SK-N-SH (cell line): ENCODE data around the gene PNPLA2. TPM values are rescaled to one million over a fixed set of nuclear protein-coding genes. Genes with fewer than 3 reads are reported as not detected.
A peak's percentile ranks its signal among the peaks of the same experiment; 100 is the strongest.

Experiments
- CTCF ChIA-PET: fragments of 300-600, 350-600 bp; formaldehyde crosslinking; extraction: SDS; loops from one replicate; lab custom pipeline; 2021; lab: Yijun Ruan, JAX
- POLR2A ChIA-PET: fragments of 350-600 bp; sonication (Branson Sonifier 250); formaldehyde crosslinking; extraction: SDS; loops from one replicate; lab custom pipeline; 2020; ENCODE audit warnings: antibody characterized with exemption, inconsistent platforms; lab: Yijun Ruan, JAX
- DNase-seq: peaks from one replicate; pipeline ENCODE4 v3.0.0; 2012
- H2AFZ ChIP-seq: fragments of 200-600 bp; sonication (generic); 2 replicates; pipeline ENCODE4 v1.8.1; 2016; ENCODE audit warnings: antibody characterized with exemption, mild to moderate bottlenecking, low read depth
- H3F3A ChIP-seq: fragments of 200-600 bp; sonication (generic); replicated peaks from 2 replicates; pipeline ENCODE3; 2016; ENCODE audit warnings: antibody characterized with exemption, mild to moderate bottlenecking; ENCODE audit not compliant: insufficient read depth
- H3K27ac ChIP-seq, 2 experiments: fragments of 200-500 bp in 1 of 2; fragments of 200-600 bp in 1 of 2; sonication (Bioruptor generic) in 1 of 2; sonication (generic), shearing (Covaris generic) in 1 of 2; 2 replicates each; pipeline versions ENCODE4 v1.5.1 to v1.6.1; 2014 to 2016; ENCODE audit warnings: low read depth in 2 of 2, inconsistent platforms in 1 of 2, low read length in 1 of 2, mild to moderate bottlenecking in 1 of 2, mixed read lengths in 1 of 2
- H3K27me3 ChIP-seq: fragments of 200-600 bp; sonication (generic), shearing (Covaris generic); 2 replicates; pipeline ENCODE4 v1.6.1; 2016; ENCODE audit warnings: mixed run types; ENCODE audit not compliant: insufficient read depth
- H3K36me3 ChIP-seq, 2 experiments: fragments of 200-500 bp in 1 of 2; fragments of 200-600 bp in 1 of 2; sonication (Bioruptor generic) in 1 of 2; sonication (generic) in 1 of 2; replicated peaks in 1 of 2; 2 replicates each; pipeline versions ENCODE3 to v1.5.1; 2014 to 2016; ENCODE audit warnings: low read length in 1 of 2, mild to moderate bottlenecking in 1 of 2; ENCODE audit not compliant: insufficient read depth in 2 of 2, control insufficient read depth in 1 of 2
- H3K4me1 ChIP-seq, 2 experiments: fragments of 200-500 bp in 1 of 2; fragments of 200-600 bp in 1 of 2; sonication (Bioruptor generic) in 1 of 2; sonication (generic), shearing (Covaris generic) in 1 of 2; 2 replicates each; pipeline versions ENCODE4 v1.5.1 to v1.6.1; 2014 to 2016; ENCODE audit warnings: low read depth in 1 of 2, low read length in 1 of 2, mixed run types in 1 of 2; ENCODE audit not compliant: insufficient read depth in 2 of 2, control insufficient read depth in 1 of 2
- H3K4me2 ChIP-seq: fragments of 200-600 bp; sonication (generic), shearing (Covaris generic); 2 replicates; pipeline ENCODE4 v1.6.1; 2017; ENCODE audit warnings: mixed run types
- H3K4me3 ChIP-seq, 2 experiments: fragments of 200-500 bp in 1 of 2; fragments of 200-600 bp in 1 of 2; sonication (Bioruptor generic) in 1 of 2; sonication (generic), shearing (Covaris generic) in 1 of 2; 2 replicates each; pipeline versions ENCODE4 v1.5.1 to v1.8.1; 2014 to 2016; ENCODE audit warnings: low read depth in 2 of 2, inconsistent platforms in 1 of 2, low read length in 1 of 2, mild to moderate bottlenecking in 1 of 2, mixed read lengths in 1 of 2, moderate library complexity in 1 of 2
- H3K79me2 ChIP-seq: fragments of 200-600 bp; sonication (generic); 2 replicates; pipeline ENCODE4 v1.8.1; 2017; ENCODE audit warnings: mild to moderate bottlenecking; ENCODE audit not compliant: insufficient read depth
- H3K9ac ChIP-seq: fragments of 200-600 bp; sonication (generic); 2 replicates; pipeline ENCODE4 v1.6.1; 2017; ENCODE audit warnings: mixed run types
- H3K9me2 ChIP-seq: fragments of 200-600 bp; sonication (generic); 2 replicates; pipeline ENCODE4 v1.6.1; 2017; ENCODE audit warnings: mixed run types
- H3K9me3 ChIP-seq: fragments of 200-600 bp; sonication (generic); 2 replicates; pipeline ENCODE4 v1.6.1; 2017; ENCODE audit warnings: mixed run types, mild to moderate bottlenecking, moderate library complexity
- H4K20me1 ChIP-seq: fragments of 200-600 bp; sonication (generic); 2 replicates; pipeline ENCODE4 v1.6.1; 2017; ENCODE audit warnings: mild to moderate bottlenecking, mixed run types; ENCODE audit not compliant: insufficient read depth
- CHD2 ChIP-seq: fragments of 150-350 bp; IDR thresholded peaks from 2 replicates; pipeline ENCODE4 v1.6.1; 2018; ENCODE audit warnings: low read length; ENCODE audit not compliant: partially characterized antibody
- EP300 ChIP-seq, 2 experiments: IDR thresholded peaks; 2 replicates each; pipeline versions ENCODE4 v1.4.0 to v1.6.1; 2012; ENCODE audit warnings: borderline replicate concordance in 1 of 2, low read depth in 1 of 2, low read length in 1 of 2
- EZH2phosphoT487 ChIP-seq: fragments of 200-600 bp; sonication (generic); IDR thresholded peaks from 2 replicates; pipeline ENCODE4 v1.6.1; 2017; ENCODE audit warnings: low read depth, mixed run types, mild to moderate bottlenecking, antibody characterized with exemption, moderate library complexity, borderline replicate concordance
- FOSL2 ChIP-seq: IDR thresholded peaks from 2 replicates; pipeline ENCODE4 v1.4.0; 2012; ENCODE audit warnings: low read depth, mild to moderate bottlenecking, moderate library complexity, borderline replicate concordance
- GATA2 ChIP-seq: sonication (generic); formaldehyde crosslinking; IDR thresholded peaks from 2 replicates; pipeline ENCODE4 v1.5.0; 2020; ENCODE audit warnings: mild to moderate bottlenecking, missing genetic modification reagents
- JUND ChIP-seq: IDR thresholded peaks from 2 replicates; pipeline ENCODE4 v1.4.0; 2012
- MAX ChIP-seq: IDR thresholded peaks from 2 replicates; pipeline ENCODE4 v1.4.0; 2012; ENCODE audit warnings: low read depth
- NFIC ChIP-seq: IDR thresholded peaks from 2 replicates; pipeline ENCODE4 v1.4.0; 2012; ENCODE audit warnings: borderline replicate concordance
- PBX3 ChIP-seq: IDR thresholded peaks from 2 replicates; pipeline ENCODE4; 2012
- REST ChIP-seq: IDR thresholded peaks from 2 replicates; pipeline ENCODE4 v1.6.1; 2012; ENCODE audit warnings: mild to moderate bottlenecking, low read depth, low read length, moderate library complexity
- RXRA ChIP-seq: IDR thresholded peaks from 2 replicates; pipeline ENCODE4 v1.4.0; 2012; ENCODE audit warnings: low read depth, mild to moderate bottlenecking, borderline replicate concordance
- SIN3A ChIP-seq: IDR thresholded peaks from 2 replicates; pipeline ENCODE4 v1.6.1; 2012; ENCODE audit warnings: low read depth, mild to moderate bottlenecking, low read length, moderate library complexity, borderline replicate concordance
- TCF12 ChIP-seq: IDR thresholded peaks from 2 replicates; pipeline ENCODE4 v1.4.0; 2012
- TEAD4 ChIP-seq: IDR thresholded peaks from 2 replicates; pipeline ENCODE4 v1.4.0; 2012; ENCODE audit warnings: mild to moderate bottlenecking, borderline replicate concordance; ENCODE audit not compliant: insufficient read depth
- WGBS: methylation state at CpG from one replicate; pipeline ENCODE4 v1.1.6; 2017; ENCODE audit warnings: low lambda C conversion rate; 5-methylcytosine and 5-hydroxymethylcytosine counted together
- polyA plus RNA-seq, 3 experiments: library from polyadenylated mRNA; depleted of rRNA; stranded (reverse); fragments of >200 nt; gene quantifications; 2 replicates each; pipeline ENCODE4 v1.2.3, GENCODE V29; 2012

The PNPLA2 gene
- polyA plus RNA-seq, 1 of the 3 experiments (the other 2 are of a cell fraction) = 60.3 TPM

GRCh38 chr11:820655-821511 lies 2.2 kb downstream of the PNPLA2 start:
- Histone ChIP-seq H3K36me3 (peaks cover 0 to 21% of the 10 kb centered on the region in 2 experiments), H2AFZ (no peak overlapping the region), H3K79me2 (peaks cover 26% of the 10 kb centered on the region), H3K4me3 (peak overlapping the region; percentile 71 to 79), H3K9me2 (no peaks in the 10 kb centered on the region), H3F3A (peaks cover 7% of the 10 kb centered on the region)
- POLR2A ChIA-PET = interaction anchor here (1.9 to 2.7 kb wide), 4 partner anchors 12 to 22 kb away, joined by 6 to 34 read pairs (median 11); partner anchors contain the start of genes CD151, POLR2L, RPLP2 and TSPAN4
- CTCF ChIA-PET = interaction anchor here (1.1 to 1.4 kb wide), 2 partner anchors 10 to 13 kb away, joined by 4 read pairs; no protein-coding TSS in a partner anchor
- 0 out of 2 replicates have a peak, but pooled peaks have one; percentile 13 for TF ChIP-seq REST
- peak; percentile 75 for TF ChIP-seq NFIC
- peak; percentile 71; the same call in 1 of the 2 replicates for TF ChIP-seq TCF12
- TF ChIP-seq MAX = no peak
- TF ChIP-seq RXRA = peak; percentile 34; the same call in 1 of the 2 replicates
- TF ChIP-seq JUND = peak; percentile 59
- TF ChIP-seq SIN3A = 0 out of 2 replicates have a peak, but pooled peaks have one; percentile 10
- TF ChIP-seq EP300 (IDR thresholded peaks at IDR 0.05; ENCODE audit: borderline replicate concordance in 1 of 2, low read depth in 1 of 2, low read length in 1 of 2) = no peak
- peak; percentile 46 for TF ChIP-seq PBX3
- no peak for TF ChIP-seq CHD2
- no peak for TF ChIP-seq EZH2phosphoT487
- TF ChIP-seq TEAD4 = 0 out of 2 replicates have a peak, but pooled peaks have one; percentile 28
- no peak for TF ChIP-seq GATA2 (CRISPR knock-in tag)
- TF ChIP-seq FOSL2 = peak; percentile 83
- TF ChIP-seq, all 33 proteins: peak for 9
- peaks cover 14 to 26% of the 10 kb centered on the region in 2 experiments; a peak in 3 of 4 replicates for H3K4me1 ChIP-seq
- no peaks in the 10 kb centered on the region for H3K9me3 ChIP-seq
- H3K27me3 ChIP-seq = no peaks in the 10 kb centered on the region
- H4K20me1 ChIP-seq = peaks cover 28% of the 10 kb centered on the region
- peak overlapping the region; percentile 98 for H3K4me2 ChIP-seq
- no peak for DNase-seq
- peak overlapping the region in 1 of 2 experiments; percentile 73; a peak in 3 of 4 replicates for H3K27ac ChIP-seq
- WGBS = 41% methylated on average over 6 of the region's 11 CpGs
- peak overlapping the region; percentile 83 for H3K9ac ChIP-seq
